EH (cell line): ENCODE data around the gene DUOXA1.
A peak's percentile ranks its signal among the peaks of the same experiment; 100 is the strongest.
"Not testable (repeated sequence)": the region's sequence is repeated elsewhere in the genome, so short reads cannot be mapped to it uniquely, and the experiment has no call there.

Experiments
- DNase-seq: peaks from one replicate; pipeline ENCODE4 v3.0.0-alpha.2; 2015; ENCODE audit warnings: low read depth

The DUOXA1 gene

DNA sequence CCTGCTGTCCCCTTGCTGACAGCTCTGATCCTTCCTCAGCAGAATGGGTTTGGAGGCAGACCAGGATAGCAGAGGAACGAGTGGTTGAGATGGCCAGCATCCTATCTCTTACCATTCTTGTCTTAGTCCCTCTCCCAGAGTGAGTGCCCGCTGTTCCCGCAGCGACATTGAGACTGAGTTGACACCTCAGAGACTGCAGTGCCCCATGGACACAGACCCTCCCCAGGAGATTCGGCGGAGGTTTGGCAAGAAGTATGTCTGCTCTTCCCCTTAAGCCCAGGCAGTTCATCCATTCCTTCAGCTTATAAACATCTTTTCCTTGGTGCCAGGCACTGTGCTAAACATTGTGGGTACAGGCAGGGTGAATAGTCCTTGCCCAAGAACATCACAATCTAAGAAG, 21.3 kb upstream of the DUOXA1 start:
- no peak for DNase-seq

DNA sequence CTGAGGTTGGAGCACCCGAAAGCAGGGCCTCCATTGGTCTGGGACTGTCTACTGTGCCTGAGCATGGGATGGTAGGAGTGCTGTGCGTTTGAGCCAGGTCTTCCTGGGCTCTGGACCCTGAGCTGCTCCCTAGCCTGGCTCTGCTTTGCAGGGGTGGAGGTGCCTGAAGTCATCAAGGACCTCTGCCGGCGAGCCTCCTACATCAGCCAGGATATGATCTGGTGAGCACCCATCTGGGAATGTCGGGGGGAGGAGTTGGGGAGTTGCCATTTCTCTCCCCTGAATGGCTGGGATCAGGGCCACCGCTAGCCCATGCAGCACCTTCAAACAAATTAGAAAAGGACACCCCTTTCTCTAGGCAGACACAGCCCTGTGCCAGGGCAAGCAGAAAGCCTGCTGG, 20.8 kb upstream of the DUOXA1 start:
- peak; percentile 39 for DNase-seq

DNA sequence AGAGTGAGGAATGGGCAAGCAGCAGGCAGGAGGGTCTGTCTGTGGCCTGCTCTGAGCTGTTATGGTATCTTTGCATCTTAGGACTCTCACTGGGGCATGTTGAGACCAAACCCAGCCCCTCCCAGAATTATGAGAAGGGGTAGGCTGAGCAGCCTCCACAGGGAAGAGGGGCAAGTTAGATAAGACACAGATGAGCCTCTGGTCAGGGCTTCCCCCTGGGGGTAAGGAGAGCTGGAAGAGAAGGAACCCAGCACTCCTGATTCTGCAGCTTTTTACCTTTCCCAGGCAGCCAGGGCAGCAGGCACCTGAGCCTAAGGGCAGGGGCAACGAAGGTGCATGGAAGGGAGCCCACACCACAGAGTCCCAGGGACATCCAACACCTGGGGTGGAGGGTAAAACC, 19.4 kb upstream of the DUOXA1 start:
- DNase-seq: no peak

DNA sequence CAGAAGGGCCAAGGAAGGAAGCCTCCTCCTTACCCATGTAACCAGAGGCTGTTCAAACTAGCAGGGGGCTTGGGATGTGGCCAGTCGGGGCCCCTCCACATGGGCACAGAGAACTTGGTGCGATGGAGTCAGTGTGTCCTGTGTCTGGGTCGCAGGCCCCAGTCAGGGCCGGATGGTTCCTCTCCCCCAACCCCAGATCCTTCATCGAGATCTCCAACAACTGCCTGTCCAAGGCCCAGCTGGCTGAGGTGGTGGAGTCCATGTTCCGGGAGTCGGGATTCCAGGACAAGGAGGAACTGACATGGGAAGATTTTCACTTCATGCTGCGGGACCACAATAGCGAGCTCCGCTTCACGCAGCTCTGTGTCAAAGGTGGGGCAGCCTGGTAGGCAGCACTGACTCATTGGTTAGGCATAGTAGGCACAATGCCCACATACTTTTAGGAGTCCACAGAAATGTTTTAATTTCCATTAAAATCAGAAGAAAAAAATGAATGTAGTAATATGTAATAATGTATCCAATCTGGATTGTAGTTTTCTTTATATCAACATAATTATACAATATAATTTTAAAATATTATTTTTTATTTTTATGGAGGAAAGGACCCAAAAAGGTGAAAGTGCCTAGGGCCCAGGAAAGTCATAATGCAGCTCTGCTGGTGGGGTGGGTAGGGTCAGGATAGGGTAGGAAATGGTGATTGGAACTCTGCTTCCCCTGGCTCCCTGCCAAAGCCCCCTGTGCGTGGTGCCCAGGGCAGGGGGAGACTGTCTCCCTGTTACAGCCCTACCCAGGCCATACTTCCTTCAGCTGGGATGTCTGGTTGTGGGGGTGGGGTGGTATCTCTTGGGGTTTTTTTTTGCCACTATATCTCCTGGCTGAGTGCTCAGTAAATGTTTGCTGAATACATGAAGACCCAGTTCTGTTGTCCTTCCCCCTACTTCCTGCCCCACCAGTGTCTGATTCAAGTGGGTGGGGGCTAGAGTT, 18.7 kb upstream of the DUOXA1 start:
- DNase-seq: peak; percentile 25

DNA sequence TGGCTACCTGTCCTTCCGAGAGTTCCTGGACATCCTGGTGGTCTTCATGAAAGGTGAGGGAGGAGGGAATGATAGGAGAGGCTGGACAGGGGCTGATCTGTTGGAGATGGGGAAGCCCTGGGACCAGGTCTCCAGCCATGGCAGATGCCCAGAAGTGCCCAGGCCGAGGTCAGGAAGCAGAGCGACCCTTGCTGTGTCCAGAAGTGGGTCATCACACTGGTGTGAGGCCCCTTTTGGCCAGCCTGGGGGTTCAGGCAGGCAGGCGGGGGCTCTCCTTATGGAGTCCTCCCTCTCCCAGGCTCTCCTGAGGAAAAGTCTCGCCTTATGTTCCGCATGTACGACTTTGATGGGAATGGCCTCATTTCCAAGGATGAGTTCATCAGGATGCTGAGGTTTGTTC, 17.9 kb upstream of the DUOXA1 start:
- DNase-seq: no peak

DNA sequence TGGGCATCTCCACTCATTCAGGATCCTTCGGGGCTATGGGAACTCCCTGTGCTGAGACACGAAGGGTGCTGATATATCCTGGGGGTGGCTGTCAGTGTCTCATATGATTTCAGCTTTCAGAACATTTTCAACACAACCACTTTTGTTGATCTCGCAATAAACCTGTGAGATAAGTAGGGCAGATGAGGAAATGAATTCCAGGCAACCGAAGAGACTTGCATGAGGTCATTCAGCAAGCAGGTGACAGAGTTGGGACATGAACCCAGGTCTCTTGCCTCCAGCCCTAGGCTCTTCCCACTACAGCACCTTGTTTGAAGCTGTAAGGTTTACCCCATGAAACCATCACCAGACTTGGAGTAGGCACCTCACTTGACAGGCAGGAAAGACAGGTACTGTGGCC, 16.7 kb upstream of the DUOXA1 start:
- no peak for DNase-seq

DNA sequence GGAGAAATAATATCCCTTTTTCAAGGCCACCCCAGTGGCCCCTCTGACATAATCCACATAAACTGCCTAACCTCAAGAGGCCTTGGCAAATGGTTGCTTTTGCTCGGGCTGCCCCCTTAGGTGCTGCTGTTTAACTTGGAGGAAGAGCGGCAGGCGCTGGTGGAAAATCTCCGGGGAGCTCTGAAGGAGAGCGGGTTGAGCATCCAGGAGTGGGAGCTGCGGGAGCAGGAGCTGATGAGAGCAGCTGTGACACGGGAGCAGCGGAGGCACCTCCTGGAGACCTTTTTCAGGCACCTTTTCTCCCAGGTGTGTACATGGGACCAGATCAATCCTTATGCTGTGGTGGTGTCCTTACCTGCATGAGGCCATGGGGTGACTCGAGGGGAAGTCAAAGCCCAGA, 15.1 kb upstream of the DUOXA1 start:
- no peak for DNase-seq

DNA sequence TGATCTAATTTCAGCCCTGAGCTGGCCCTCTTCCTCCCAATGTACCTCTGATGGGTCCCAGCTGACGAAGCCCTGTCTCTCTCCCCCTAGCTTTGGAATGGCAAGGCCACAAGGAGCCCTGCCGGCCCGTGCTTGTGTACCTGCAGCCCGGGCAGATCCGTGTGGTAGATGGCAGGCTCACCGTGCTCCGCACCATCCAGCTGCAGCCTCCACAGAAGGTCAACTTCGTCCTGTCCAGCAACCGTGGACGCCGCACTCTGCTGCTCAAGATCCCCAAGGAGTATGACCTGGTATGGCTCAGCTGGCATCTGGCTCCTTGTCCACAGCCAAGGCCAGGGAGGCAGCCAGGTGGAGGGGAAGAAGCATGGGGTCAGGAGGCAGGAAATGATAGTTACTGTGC, 14.3 kb upstream of the DUOXA1 start:
- DNase-seq: no peak

DNA sequence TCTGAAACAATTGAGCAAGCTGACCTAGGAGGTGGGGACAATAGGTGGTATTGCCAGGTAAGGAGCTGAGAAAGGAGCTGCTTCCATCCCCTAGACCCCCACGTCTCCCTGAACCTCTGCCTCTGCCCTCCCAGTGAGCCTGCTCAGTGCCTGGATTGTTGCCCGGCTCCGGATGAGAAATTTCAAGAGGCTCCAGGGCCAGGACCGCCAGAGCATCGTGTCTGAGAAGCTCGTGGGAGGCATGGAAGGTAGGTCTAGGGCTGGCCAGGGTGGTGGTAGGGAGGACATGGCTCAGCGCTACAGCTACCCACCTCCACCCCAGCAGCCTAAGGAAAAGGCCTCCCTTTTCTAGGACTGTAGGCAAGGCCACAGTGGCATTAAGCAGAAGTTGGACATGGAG, 13.4 kb upstream of the DUOXA1 start:
- no peak for DNase-seq

DNA sequence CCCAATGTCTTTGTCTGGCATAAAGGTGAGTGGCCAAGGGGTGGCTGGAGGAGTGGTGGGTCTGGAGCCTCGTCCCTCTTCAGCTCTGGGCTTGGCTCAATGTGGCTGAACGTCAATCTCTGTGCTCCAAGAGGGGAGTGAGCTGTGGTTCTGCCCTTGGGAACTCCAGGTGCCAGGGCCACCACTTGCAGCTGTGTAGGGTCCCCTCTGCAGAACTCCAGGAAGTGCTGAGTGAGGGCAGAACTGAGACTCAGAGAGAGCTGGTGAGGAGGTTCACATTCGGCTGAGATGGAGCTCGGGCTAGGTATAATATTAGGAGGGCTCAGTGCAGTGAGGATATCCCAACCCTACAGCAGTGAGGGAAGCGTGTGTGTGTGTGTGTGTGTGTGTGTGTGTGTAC, 11.7 kb upstream of the DUOXA1 start:
- no peak for DNase-seq

DNA sequence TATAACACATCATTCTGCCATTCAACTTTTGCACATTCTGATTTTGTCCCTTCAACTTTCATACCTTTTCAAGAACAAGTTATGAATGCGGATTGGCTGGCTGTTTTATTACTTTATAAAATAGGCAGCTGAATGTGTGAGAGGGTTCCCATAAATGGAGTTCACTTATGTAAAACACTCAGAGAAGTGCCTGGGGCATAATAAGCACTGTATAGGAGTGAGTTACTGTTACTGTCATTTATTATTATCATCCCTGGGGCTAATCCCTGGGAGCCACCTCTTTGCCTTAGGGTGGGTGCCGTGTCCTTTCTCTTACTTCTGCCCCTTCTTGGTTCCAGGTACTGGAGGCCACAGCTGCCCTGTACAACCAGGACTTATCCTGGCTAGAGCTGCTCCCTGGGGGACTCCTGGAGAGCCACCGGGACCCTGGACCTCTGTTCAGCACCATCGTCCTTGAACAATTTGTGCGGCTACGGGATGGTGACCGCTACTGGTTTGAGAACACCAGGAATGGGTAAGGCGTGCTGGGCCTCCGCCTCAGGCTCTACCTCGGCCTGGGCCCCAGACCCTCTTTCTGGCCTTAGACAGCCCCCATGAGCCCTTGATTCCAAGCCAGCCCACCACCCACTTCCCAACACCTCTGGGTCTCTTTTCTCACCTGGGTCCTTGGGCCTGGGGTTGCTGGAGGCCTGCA, 11.0 kb upstream of the DUOXA1 start:
- no peak for DNase-seq

DNA sequence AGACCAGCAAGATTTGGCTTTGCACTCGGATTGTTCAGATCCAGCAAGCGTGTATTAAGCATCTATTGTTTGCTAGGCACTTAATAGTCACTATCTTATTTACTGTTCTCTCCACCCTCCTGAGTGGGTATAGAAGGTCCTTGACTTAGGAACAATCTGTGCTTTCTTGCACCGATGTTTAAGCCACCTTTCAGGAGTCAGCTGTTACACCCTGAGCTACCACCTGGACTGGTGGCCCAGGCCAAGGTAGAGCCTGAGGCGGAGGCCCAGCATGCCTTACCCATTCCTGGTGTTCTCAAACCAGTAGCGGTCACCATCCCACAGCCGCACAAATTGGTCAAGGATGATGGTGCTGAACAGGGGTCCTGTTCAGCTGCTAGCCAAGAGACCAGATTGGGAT, 10.1 kb upstream of the DUOXA1 start:
- DNase-seq: no peak

DNA sequence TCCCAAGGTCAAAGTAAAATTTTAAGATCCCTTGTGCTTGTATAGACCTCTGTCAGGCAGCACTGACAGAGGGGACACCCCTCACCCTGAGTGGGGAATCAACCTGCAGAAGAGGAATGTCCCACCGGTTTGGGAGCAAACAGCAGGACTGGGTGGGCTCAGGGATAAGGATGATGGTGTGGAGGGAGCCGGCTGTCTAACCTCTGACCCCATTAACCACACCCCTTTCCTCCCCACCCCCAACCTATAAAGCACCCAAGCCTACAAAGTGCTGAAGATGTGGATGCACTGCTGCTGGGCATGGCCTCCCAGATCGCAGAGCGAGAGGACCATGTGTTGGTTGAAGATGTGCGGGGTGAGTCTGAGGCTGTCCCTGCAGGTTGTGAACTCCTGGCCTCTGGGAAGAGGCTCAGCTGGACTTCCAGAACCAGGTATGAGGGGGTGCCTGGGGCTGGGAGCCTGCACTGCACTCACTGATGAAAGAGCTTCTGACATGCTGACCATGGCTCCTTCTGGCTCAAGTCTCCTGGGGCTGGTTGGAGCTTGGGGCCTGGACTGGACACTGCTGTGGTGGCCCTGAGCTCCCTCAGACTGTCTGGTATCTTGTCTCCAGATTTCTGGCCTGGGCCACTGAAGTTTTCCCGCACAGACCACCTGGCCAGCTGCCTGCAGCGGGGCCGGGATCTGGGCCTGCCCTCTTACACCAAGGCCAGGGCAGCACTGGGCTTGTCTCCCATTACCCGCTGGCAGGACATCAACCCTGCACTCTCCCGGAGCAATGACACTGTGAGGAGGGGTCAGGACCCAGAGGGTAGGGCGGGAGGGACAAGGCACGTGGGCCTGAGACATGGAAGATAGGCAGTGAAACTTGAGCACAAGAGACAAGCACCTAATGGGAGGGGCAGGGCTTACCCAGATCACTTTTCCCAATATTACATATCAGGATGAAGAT, 9.4 kb upstream of the DUOXA1 start:
- DNase-seq: no peak

DNA sequence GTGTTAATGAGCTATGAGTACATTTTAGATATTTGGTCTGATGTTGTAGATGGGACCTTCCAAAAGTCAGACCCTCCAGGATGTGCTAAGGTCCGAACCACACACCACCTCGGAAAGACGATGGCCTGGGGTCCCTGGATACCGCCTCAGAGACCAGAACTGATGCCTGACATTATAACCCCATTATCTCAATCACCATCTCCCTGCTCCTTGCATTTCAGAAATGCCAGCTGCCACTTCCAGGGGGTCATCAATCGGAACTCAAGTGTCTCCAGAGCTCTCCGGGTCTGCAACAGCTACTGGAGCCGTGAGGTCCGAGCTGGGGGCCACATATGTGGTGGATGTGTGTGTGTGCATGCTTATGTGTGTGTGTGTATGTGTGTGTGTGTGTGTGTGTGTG, 8.0 kb upstream of the DUOXA1 start:
- DNase-seq: no peak

DNA sequence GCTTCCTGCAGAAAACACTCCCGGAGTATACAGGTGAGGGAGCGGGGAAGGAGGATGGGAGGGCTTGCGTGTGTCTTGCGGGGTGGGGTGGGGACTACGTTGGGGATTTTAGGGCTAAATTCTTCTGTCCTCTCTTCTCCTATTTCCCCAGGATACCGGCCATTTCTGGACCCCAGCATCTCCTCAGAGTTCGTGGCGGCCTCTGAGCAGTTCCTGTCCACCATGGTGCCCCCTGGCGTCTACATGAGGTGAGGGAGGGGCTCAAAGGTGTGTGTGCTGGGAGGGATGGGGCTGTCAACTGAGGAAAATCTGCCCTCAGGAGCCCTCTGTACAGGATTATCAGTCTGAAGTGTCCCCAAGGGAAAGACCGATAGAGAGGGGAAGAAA, 6.7 kb upstream of the DUOXA1 start:
- no peak for DNase-seq

DNA sequence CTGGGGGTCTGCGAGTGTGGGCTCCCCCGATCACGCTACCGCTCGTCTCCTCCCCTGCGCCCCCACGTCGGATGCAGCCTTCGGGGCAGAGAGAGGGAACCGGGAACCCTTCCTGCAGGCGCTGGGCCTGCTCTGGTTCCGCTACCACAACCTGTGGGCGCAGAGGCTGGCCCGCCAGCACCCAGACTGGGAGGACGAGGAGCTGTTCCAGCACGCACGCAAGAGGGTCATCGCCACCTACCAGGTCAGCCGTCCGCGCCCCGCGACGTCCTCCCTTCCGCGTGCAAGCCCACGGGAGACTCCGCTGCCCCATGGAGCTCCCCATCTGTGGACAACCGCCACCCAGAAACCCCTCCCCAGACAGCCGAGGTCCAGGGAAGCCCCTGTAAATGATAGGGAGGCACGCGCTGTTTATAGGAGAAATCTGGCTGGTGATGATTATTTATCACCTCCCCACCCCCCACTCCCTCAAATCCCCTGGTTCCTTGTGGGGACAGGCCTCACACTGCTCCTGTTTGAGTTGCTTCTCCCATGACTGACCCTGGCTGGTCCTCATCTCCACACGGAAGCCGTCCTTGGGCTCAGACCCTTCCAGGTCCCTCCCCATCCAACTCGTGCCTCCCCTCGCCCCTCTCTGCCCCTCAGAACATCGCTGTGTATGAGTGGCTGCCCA, 6.2 kb upstream of the DUOXA1 start:
- not testable (repeated sequence) for DNase-seq

DNA sequence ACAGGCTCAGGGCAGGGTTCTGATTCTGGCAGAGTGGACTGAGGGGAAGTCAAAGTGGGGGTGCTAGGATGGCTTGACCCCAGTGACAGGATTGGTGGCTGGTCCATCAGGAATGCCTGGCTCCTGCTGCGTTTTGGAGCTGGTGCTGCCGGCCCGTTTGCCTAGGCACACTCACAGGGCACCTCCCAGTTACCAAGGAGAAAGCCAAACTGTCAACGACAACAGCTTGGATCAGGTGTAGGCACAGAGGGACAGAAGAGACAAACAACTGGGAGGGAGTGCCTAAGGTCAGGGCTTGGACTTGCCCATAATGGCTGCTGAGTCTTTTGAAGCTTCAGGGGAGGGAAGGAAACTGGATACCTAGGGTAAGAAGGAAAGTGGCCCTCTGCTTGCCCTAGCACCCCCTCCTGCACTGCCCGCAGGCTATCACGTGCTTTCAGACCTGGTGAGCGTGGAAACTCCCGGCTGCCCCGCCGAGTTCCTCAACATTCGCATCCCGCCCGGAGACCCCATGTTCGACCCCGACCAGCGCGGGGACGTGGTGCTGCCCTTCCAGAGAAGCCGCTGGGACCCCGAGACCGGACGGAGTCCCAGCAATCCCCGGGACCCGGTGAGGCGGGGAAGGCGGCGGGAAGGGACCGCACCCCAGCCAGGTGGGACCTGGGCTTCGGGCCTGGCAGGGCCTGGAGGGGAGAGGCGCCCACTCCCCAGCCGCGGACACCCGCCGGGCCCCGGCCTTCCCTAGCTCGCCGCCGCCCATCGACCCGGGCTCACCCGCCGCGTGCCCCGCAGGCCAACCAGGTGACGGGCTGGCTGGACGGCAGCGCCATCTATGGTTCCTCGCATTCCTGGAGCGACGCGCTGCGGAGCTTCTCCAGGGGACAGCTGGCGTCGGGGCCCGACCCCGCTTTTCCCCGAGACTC, 5.3 kb upstream of the DUOXA1 start:
- no peak for DNase-seq

DNA sequence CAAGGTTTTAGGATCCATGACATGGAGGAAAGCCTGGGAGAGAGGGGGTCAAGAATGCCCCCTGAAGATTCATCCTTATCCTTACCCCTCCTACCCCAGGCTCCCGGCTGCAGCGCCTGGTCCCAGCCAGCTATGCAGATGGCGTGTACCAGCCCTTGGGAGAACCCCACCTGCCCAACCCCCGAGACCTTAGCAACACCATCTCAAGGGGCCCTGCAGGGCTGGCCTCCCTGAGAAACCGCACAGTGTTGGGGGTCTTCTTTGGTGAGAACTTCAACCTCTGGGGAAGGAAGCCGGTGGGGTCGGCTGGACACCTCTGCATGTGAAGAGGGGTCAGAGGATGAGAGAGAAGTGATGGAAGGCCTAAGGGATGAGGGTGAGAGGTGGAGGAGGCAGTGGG, 4.4 kb upstream of the DUOXA1 start:
- no peak for DNase-seq

DNA sequence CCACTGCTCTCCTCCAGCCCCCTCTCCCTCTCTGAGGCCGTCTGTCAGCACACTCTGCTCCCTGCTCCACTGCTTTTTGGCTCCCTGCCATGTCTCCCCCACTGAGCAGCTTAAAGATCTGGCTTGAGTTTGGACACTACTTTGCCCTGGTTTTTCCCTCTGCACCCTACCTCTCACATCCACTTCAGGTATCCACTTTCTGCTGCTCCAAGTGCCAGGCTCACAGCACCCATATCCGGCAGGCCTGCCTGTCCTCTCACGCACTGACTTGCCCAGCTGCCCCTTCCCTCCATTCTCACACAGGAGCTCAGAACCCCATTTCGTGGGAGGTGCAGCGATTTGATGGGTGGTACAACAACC, 3.9 kb upstream of the DUOXA1 start:
- DNase-seq: no peak

DNA sequence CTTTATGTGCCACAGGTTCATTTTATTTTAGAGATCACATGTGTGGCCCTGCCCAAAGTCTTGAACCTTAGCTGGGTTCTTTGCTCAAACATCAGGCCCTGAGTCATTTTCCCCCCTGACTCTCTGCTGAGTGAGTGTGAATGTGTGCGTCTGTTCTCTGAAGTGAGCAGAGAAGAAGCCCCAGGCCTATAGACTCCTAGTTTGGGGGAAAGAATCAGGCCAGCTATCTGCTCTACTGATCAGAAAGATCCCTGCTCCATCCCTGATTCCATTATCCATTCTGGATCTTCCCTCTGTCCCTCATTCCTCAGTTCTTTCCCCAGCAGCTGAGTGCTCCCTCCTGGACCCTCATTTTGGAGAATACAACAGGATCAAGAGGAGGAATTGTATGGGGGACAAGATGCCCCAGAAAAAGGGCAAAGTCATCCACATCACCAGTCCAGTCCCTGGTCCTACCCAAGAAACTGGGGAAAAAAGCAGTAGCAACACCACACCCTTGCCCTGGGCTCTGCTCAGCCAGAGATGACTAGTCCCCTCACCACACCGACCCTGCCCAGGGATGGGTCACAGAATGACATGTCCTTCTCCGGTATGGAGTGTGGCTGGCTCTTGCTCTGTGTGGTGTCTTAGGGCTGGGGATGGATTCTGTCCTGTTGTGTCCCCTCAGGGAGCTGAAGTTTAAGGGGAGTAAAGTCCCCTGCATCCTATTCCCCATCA, 3.3 kb upstream of the DUOXA1 start:
- DNase-seq: no peak
